ENCODE results near the gene ELOF1. TPM values are rescaled to one million over a fixed set of nuclear protein-coding genes. Genes with fewer than 3 reads are reported as not detected.

ELOF1 gene
- total RNA-seq, 2 experiments from 2014 or later: 47.9 to 52.8 TPM

DNA sequence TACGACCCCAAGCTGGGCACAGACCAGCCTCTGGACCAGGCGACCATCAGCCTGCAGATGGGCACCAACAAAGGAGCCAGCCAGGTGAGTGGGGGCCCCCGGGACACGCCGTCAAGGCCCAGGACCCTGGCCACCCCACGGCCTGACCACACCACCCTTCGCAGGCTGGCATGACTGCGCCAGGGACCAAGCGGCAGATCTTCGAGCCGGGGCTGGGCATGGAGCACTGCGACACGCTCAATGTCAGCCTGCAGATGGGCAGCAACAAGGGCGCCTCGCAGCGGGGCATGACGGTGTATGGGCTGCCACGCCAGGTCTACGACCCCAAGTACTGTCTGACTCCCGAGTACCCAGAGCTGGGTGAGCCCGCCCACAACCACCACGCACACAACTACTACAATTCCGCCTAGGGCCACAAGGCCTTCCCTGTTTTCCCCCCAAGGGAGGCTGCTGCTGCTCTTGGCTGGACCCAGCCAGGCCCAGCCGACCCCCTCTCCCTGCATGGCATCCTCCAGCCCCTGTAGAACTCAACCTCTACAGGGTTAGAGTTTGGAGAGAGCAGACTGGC lies 9.6 kb downstream of the ELOF1 start:
- no peak overlapping the region for H3K27ac Mint-ChIP-seq
- no peaks in the 10 kb centered on the region for H3K9me3 Mint-ChIP-seq (ENCODE audit: insufficient read depth)
- H3K36me3 Mint-ChIP-seq (ENCODE audit: low read depth): peaks cover 16% of the 10 kb centered on the region
- H3K4me1 Mint-ChIP-seq (ENCODE audit: low read depth): peaks cover 15% of the 10 kb centered on the region
- H3K27me3 Mint-ChIP-seq (ENCODE audit: low read depth): no peaks in the 10 kb centered on the region
- POLR2A ChIA-PET: no interaction called here
- CTCF ChIA-PET: no interaction called here
- ATAC-seq (no peak), DNase-seq (no peak)
- H3K4me3 Mint-ChIP-seq: no peak overlapping the region

DNA sequence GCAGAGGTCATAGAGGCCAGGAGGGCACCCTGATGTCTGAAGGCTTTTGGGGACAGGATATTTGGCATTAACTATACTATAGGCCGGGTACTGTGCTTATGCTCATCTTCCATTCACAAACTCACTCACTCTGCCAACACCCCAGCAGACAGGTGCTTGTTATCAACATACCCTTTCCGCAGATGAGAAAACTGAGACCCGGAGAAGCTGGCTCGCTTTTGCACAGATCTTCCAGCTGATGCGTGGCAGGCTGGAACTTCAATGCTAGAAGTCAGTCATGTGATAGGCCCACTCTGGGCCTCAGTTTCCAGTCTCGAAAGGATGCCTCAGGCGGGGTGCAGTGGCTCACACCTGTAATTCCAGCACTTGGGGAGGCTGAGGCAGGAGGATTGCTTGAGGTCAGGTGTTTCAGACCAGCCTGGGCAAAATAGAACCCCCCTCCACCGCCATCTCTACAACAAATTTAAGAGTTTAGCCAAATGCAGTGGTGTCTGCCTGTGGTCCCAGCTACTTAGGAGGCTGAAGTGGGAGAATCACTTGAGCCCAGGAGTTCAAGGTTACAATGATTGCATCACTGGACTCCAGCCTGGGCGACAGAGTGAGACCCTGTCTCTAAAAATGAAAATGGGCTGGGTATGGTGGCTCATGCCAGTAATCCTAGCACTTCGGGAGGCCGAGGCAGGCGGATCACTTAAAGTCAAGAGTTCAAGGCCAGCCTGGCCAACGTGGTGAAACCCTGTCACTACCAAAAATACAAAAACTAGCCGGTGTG lies 10.9 kb downstream of the ELOF1 start:
- CTCF ChIA-PET: no interaction called here
- no peak for ATAC-seq
- DNase-seq: no peak
- Mint-ChIP-seq H3K4me3 (no peak overlapping the region), H3K4me1 (ENCODE audit: low read depth) (peaks cover 3% of the 10 kb centered on the region), H3K27ac (no peak overlapping the region), H3K27me3 (ENCODE audit: low read depth) (no peaks in the 10 kb centered on the region), H3K36me3 (ENCODE audit: low read depth) (peaks cover 6% of the 10 kb centered on the region), H3K9me3 (ENCODE audit: insufficient read depth) (no peaks in the 10 kb centered on the region)
- POLR2A ChIA-PET: no interaction called here

DNA sequence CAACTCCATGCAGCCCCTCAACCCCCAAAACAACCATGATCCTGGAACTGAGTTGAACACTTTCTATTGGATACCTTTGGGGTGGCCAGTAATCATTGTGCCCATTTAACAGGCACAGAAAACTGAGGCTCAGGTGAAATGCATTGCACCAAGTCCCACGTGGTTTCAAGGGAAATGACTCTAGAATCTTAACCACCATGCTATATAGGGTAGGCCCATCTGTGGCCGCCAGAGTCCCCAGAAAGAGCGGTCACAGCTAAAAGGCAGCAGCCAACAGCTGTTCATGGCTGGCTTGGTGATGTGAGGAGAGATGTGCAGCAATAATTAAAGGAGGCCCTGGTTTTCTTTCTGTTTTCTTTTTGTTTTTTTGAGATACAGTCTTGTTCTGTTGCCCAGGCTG lies 17.8 kb downstream of the ELOF1 start:
- CTCF ChIA-PET: no interaction called here
- no peak for ATAC-seq
- no peak for DNase-seq
- Mint-ChIP-seq H3K4me3 (no peak overlapping the region), H3K27ac (no peak overlapping the region), H3K27me3 (ENCODE audit: low read depth) (peaks cover 16% of the 10 kb centered on the region), H3K4me1 (ENCODE audit: low read depth) (peaks cover 3% of the 10 kb centered on the region), H3K36me3 (ENCODE audit: low read depth) (no peaks in the 10 kb centered on the region), H3K9me3 (ENCODE audit: insufficient read depth) (no peaks in the 10 kb centered on the region)
- POLR2A ChIA-PET: no interaction called here

DNA sequence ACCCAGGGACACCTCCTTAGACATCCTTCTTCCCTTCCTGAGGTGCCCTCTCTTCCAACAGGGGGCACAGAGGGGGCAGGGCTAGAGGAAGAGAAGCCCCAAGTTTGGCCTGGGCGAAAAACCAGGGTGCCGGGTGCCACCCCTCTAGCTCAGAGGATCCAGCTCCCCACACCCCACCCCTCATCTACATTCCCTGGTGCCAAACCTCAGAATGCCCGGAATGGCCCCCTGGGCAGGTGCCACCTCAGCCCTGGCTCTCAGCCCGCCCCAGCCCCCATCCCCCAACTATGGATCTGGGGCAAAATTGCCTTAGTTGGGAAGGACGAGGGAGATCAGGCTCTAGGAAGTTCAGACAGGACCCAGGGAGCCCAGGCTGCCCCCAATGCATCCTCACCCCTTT lies 18.4 kb downstream of the ELOF1 start:
- Mint-ChIP-seq H3K27ac (no peak overlapping the region), H3K36me3 (ENCODE audit: low read depth) (no peaks in the 10 kb centered on the region), H3K9me3 (ENCODE audit: insufficient read depth) (no peaks in the 10 kb centered on the region), H3K27me3 (ENCODE audit: low read depth) (peaks cover 16% of the 10 kb centered on the region), H3K4me1 (ENCODE audit: low read depth) (peaks cover 2% of the 10 kb centered on the region), H3K4me3 (no peak overlapping the region)
- ChIA-PET CTCF (no interaction called here), POLR2A (no interaction called here)
- ATAC-seq (no peak), DNase-seq (no peak)

DNA sequence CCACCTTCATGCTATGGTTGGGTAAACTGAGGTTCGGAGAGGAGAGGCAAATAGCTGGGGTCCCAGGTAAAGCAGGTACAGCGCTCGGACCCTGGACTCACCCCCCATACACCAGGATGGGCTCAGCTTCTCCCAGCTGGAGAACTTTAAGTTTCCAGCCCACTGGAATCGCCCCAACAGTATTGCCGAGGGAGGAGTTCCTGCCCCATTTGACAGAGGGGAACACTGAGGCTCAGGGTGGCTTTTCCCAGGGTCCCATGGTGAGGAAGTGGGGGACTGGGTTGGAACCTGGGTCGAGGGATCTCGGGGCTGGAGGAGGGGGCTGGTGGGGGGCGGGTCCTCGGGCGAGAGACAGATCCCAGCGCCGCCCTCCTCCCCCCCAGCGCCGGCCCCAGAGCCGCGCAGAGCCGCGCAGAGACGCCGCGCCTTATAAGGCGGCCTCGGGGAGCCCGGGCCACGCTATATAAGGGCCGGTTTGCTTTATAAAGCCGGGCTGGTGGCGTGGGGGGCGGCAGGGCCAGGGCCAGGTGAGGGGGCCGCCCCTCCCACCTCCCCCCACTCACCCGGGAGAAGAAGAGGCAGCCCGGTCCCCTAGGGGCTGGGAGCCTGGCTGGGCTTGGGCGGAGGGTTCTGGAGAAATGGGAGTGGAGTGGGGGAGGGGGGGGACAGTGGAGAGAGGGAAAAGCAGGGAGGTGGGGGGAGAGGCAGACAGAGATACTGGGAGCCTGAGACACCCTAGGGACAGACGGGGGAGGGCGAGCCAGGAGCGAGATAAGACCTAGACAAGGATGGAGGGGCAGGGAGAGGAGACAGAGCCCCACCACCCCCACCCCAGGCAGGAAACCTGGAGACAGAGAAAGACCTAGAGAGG lies 19.3 kb downstream of the ELOF1 start:
- Mint-ChIP-seq H3K4me1 (ENCODE audit: low read depth) (peaks cover 5% of the 10 kb centered on the region), H3K9me3 (ENCODE audit: insufficient read depth) (no peaks in the 10 kb centered on the region), H3K36me3 (ENCODE audit: low read depth) (no peaks in the 10 kb centered on the region), H3K27me3 (ENCODE audit: low read depth) (peaks cover 16% of the 10 kb centered on the region), H3K4me3 (no peak overlapping the region), H3K27ac (no peak overlapping the region)
- ChIA-PET POLR2A (no interaction called here), CTCF (interaction anchor here (1.6 kb wide), 1 partner anchor 11 kb away, joined by 5 read pairs; the partner anchor contains the start of gene ECSIT)
- ATAC-seq: no peak
- DNase-seq: no peak

DNA sequence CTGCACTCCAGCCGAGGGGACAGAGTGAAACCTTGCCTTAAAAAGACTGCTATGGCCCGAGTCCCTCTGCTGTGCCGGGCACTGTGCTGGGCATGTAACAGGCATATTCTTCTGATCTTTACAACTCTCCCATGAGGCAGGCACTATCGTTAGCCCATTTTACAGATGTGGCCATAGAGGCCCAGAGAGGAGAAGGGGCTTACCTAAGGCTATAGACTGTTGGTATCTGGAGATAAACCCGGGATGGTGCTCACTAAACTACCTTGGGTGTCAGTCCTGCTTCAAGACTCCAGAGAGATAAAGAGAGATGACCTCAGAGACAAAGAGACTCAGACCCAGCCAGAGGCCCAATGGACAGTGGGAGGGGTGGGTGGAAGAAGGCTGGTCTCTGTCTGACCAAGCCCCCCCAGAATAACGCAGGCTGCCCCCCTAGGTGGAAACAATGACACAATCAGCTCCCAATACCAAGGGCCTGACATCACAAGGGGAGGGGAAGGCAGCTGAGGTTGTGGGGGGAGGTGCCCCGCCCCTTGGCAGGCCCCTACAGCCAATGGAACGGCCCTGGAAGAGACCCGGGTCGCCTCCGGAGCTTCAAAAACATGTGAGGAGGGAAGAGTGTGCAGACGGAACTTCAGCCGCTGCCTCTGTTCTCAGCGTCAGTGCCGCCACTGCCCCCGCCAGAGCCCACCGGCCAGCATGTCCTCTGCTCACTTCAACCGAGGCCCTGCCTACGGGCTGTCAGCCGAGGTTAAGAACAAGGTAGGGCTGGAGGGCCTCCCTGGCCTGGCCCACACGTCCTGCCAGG lies 20.6 kb downstream of the ELOF1 start, which contains the start of gene CNN1:
Gene CNN1, plus strand, starts transcription at position 620 of the 805 bp plus-strand sequence. Its CDS starts 77 bp downstream, at position 697.
- Mint-ChIP-seq H3K9me3 (ENCODE audit: insufficient read depth) (no peaks in the 10 kb centered on the region), H3K36me3 (ENCODE audit: low read depth) (no peaks in the 10 kb centered on the region), H3K27ac (no peak within 1 kb of the TSS), H3K4me3 (no peak within 1 kb of the TSS), H3K4me1 (ENCODE audit: low read depth) (peaks cover 8% of the 10 kb centered on the region), H3K27me3 (ENCODE audit: low read depth) (peaks cover 16% of the 10 kb centered on the region)
- ChIA-PET CTCF (interaction anchor here (1.6 kb wide), 1 partner anchor 10 kb away, joined by 5 read pairs; the partner anchor contains the start of gene ECSIT), POLR2A (no interaction called here)
- ATAC-seq: no peak
- DNase-seq: no peak

DNA sequence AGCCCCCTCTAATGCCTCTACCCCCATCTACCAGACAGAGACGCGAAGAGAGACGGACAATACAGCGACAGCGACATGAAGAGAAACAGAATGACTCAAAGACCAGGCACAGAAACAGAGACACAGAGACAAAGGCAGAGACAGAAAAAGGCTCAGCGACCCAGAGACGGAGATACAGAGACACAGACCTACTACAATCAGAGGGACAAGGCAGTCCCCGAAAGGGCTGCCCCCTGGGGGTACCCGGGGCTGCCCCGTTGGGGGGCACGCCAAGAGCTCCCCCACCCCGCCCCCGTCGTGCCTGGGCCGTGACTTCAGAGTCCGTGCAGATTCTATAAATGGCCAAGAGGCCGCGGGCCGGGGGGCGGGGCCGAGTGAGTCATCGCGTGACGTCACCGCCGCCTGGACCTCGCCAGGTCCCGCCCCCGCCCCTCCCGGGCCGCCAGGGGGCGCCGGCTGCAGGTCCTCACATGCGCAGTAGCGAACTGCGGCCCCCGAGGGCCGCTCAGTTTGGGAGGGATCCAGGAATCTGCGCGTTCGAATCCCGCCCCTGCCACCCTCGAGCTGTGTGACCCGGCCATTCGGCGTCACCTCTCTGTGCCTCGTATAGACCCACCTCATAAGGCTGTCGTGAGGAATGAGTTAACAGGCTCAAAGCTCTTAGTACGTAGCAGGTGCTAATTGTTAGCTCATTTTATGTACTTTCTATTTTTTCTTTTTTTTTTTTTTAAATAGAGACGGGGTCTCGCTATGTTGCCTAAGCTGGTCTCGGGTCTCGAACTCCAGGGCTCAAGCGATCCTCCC lies 23.0 kb downstream of the ELOF1 start:
- no peaks in the 10 kb centered on the region for H3K9me3 Mint-ChIP-seq (ENCODE audit: insufficient read depth)
- H3K4me1 Mint-ChIP-seq (ENCODE audit: low read depth): peaks cover 12% of the 10 kb centered on the region
- ATAC-seq (peak; percentile 87), DNase-seq (peak; percentile 86)
- H3K4me3 Mint-ChIP-seq: peak overlapping the region; percentile 10
- H3K27me3 Mint-ChIP-seq (ENCODE audit: low read depth): peaks cover 16% of the 10 kb centered on the region
- CTCF ChIA-PET: interaction anchor here (0.5 to 2.6 kb wide), 19 partner anchors 8 to 101 kb away, joined by 3 to 23 read pairs (median 4); partner anchors contain the start of genes ELOF1, ODAD3 and PRKCSH
- no peaks in the 10 kb centered on the region for H3K36me3 Mint-ChIP-seq (ENCODE audit: low read depth)
- POLR2A ChIA-PET: no interaction called here
- no peak overlapping the region for H3K27ac Mint-ChIP-seq

DNA sequence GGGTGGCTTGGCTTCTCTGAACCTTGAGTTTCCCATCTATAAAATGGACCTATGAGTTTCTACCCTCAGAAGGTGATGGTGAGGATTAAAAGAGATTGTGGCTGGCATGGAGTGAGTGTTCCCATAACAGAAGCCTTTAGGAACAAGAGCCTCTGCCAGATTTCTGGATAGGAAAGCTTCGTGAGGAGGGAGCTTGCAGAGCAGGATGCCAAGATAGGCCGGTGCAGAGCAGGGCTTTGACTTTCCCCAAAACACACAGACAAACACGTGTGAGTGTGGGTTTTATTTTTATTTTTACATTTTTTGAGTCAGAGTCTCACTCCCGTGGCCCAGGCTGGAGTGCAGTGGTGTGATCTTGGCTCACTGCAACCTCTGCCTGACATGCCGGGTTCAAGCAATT lies 24.1 kb downstream of the ELOF1 start:
- H3K27me3 Mint-ChIP-seq (ENCODE audit: low read depth): peaks cover 11% of the 10 kb centered on the region
- DNase-seq (no peak), ATAC-seq (no peak)
- POLR2A ChIA-PET: no interaction called here
- no peak overlapping the region for H3K4me3 Mint-ChIP-seq
- no peak overlapping the region for H3K27ac Mint-ChIP-seq
- H3K4me1 Mint-ChIP-seq (ENCODE audit: low read depth): peaks cover 17% of the 10 kb centered on the region
- no peaks in the 10 kb centered on the region for H3K36me3 Mint-ChIP-seq (ENCODE audit: low read depth)
- CTCF ChIA-PET: interaction anchor here (1.5 to 2.6 kb wide), 2 partner anchors 10 to 24 kb away, joined by 3 to 23 read pairs; partner anchors contain the start of gene ELOF1
- H3K9me3 Mint-ChIP-seq (ENCODE audit: insufficient read depth): no peaks in the 10 kb centered on the region

DNA sequence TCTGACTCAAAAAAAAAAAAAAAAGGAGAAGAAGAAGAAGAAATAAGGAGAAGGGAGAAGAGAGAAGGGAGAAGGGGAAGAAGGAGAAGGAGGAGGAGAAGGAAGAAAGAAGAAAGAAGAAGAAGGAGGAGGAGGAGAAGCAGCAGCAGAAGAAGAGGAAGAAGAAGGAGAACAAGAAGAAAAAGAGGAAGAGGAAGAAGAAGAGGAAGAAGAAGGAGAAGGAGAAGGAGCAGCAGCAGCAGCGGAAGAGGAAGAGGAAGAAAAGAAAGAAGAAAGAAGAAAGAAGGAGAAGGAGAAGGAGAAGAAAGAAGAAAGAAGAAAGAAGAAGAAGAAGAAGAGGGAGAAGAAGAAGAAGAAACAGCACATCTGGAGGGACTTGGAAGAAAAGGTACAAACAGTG lies 24.5 kb downstream of the ELOF1 start:
- Mint-ChIP-seq H3K27ac (peak overlapping the region; percentile 33), H3K4me3 (no peak overlapping the region), H3K9me3 (ENCODE audit: insufficient read depth) (no peaks in the 10 kb centered on the region), H3K4me1 (ENCODE audit: low read depth) (peaks cover 18% of the 10 kb centered on the region), H3K36me3 (ENCODE audit: low read depth) (no peaks in the 10 kb centered on the region), H3K27me3 (ENCODE audit: low read depth) (peaks cover 11% of the 10 kb centered on the region)
- no peak for ATAC-seq
- DNase-seq: no peak
- CTCF ChIA-PET: interaction anchor here (1.5 kb wide), 1 partner anchor 10 kb away, joined by 3 read pairs; no protein-coding TSS in a partner anchor
- POLR2A ChIA-PET: no interaction called here

DNA sequence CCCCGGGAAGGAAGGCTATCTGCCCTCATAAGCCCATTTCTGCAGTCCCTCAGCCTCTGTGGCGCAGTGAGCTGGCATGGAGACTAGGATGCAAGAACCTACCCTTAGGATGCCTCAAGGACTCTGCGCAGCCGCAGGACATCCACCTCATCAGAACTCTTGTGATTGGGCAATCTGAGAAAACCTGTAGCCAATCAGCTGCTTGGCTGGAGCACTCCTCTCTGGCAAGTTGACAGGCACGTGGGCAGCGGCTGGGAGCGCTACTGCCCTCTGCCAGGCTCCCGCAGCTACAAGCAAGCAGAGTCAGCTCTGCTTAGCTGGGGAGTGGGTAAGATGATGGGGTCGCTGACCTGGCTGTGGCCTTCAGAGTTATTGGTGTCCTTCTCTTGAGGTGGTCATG lies 28.6 kb downstream of the ELOF1 start:
- Mint-ChIP-seq H3K9me3 (ENCODE audit: insufficient read depth) (no peaks in the 10 kb centered on the region), H3K4me1 (ENCODE audit: low read depth) (peaks cover 27% of the 10 kb centered on the region), H3K27me3 (ENCODE audit: low read depth) (no peaks in the 10 kb centered on the region), H3K4me3 (no peak overlapping the region), H3K36me3 (ENCODE audit: low read depth) (peaks cover 3% of the 10 kb centered on the region), H3K27ac (no peak overlapping the region)
- CTCF ChIA-PET: no interaction called here
- DNase-seq (peak; percentile 48), ATAC-seq (no peak)
- POLR2A ChIA-PET: no interaction called here
